CD4-positive, alpha-beta T cell treated with Interleukin-4 for 1 hour (primary cell): ENCODE measurements around the gene MESP1.
"Not testable (repeated sequence)": the region's sequence is repeated elsewhere in the genome, so short reads cannot be mapped to it uniquely, and the experiment has no call there.

Source experiments
- DNase-seq, 2 donors: peaks; one replicate each; pipeline ENCODE4 v3.0.0-alpha.2; 2020 to 2022

The MESP1 gene

GRCh38 chr15:89750560-89751542 is at the start of gene MESP1:
Gene MESP1 (minus strand): TSS chr15:89751249. CDS start chr15:89751231, 18 bp downstream.
- DNase-seq, result peak; percentile 89 to 92

GRCh38 chr15:89799918-89800498 is 49.0 kb upstream of the MESP1 start:
- no peak for DNase-seq

GRCh38 chr15:89799011-89799911 is 48.2 kb upstream of the MESP1 start:
- no peak for DNase-seq

- DNase-seq, result no peak
Measured at GRCh38 chr15:89797678-89798201, 46.7 kb upstream of the MESP1 start.

- no peak for DNase-seq
Measured at GRCh38 chr15:89795996-89796395, 44.9 kb upstream of the MESP1 start.

GRCh38 chr15:89794627-89795241 is 43.7 kb upstream of the MESP1 start:
- no peak for DNase-seq

- DNase-seq, result no peak
Measured at GRCh38 chr15:89792106-89792805, 41.2 kb upstream of the MESP1 start.

GRCh38 chr15:89790661-89791060 is 39.6 kb upstream of the MESP1 start:
- no peak for DNase-seq

GRCh38 chr15:89790206-89790605 is 39.2 kb upstream of the MESP1 start:
- DNase-seq, result no peak

- DNase-seq, result not testable (repeated sequence)
Measured at GRCh38 chr15:89788585-89788984, 37.5 kb upstream of the MESP1 start.

GRCh38 chr15:89787944-89788343 is 36.9 kb upstream of the MESP1 start:
- no peak for DNase-seq

GRCh38 chr15:89785774-89786140 is 34.7 kb upstream of the MESP1 start:
- DNase-seq, result no peak

- no peak for DNase-seq
Measured at GRCh38 chr15:89785064-89785773, 34.2 kb upstream of the MESP1 start.

- no peak for DNase-seq
Measured at GRCh38 chr15:89784686-89784960, 33.6 kb upstream of the MESP1 start.

GRCh38 chr15:89783861-89784685 is 33.0 kb upstream of the MESP1 start:
- no peak for DNase-seq

- DNase-seq, result no peak
Measured at GRCh38 chr15:89783111-89783860, 32.2 kb upstream of the MESP1 start.

GRCh38 chr15:89782619-89782950 is 31.5 kb upstream of the MESP1 start:
- not testable (repeated sequence) for DNase-seq

- peak in 1 of 2 donors; percentile 42 for DNase-seq
Measured at GRCh38 chr15:89781891-89782618, 31.0 kb upstream of the MESP1 start.

- DNase-seq, result peak; percentile 6 to 63
Measured at GRCh38 chr15:89781055-89781454, 30.0 kb upstream of the MESP1 start.
